ENCODE data around the gene PLXNA2. TPM values are rescaled to one million over a fixed set of nuclear protein-coding genes. Genes with fewer than 3 reads are reported as not detected.

PLXNA2 gene
- total RNA-seq, 1 donor from 2014 or later = 17.7 TPM

DNA sequence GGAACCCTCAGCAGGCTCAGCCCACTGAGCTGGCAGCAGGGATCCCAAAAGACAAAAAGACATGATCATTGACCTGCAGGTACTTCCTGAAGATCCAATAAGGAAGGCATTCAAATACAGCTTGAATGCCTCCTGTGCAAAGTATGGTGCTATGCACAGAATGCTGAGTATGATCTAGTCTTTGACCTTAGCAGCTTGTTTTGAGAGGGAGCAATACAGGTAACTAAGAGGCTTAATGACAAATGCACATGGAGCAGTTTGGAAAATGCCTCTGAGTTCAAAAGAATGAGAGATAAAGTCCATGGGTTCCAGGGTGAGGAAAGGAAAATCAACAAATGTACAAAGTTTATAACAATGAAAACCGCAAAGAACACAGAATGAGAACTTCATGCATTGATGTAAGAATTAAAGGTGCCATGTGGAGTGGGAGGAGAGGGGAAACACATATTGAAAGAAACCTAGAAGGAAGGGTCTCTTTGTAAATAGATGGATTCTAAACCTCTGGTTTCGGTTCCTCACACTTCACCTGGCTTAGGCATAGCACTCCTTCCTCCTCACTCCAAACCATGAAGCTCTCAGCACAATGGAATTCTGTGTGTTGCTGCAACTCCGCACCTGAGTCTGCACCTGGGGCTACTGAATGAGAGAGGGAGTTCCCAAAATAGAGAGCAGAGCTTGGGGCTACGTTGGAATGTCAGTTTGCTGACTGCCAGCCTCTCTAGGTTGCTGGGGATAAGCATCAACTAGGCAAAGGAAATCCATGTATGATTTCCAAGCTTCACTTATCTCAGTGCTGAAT, 77.6 kb downstream of the PLXNA2 start:
- FAIRE-seq (no peak), DNase-seq (ENCODE audit: low read depth) (no peak)
- no peak overlapping the region for H3K4me3 Mint-ChIP-seq (ENCODE audit: unreplicated experiment)
- Histone ChIP-seq H3K27ac (ENCODE audit: low read depth, low read length) (no peak overlapping the region), H3K9ac (ENCODE audit: low read length) (no peak overlapping the region), H2AFZ (ENCODE audit: low read depth, low read length) (no peak overlapping the region), H3K4me2 (ENCODE audit: low read length) (no peak overlapping the region), H4K20me1 (ENCODE audit: insufficient read depth, low read length) (no peaks in the 10 kb centered on the region), H3K27me3 (ENCODE audit: insufficient read depth, low read length) (no peaks in the 10 kb centered on the region), H3K4me3 (ENCODE audit: insufficient read depth, low read depth, low read length) (no peak overlapping the region), H3K36me3 (ENCODE audit: insufficient read depth, low read length) (no peaks in the 10 kb centered on the region), H3K4me1 (ENCODE audit: insufficient read depth, low read length) (peaks cover 13% of the 10 kb centered on the region), H3K9me3 (ENCODE audit: insufficient read depth, low read depth, low read length) (no peaks in the 10 kb centered on the region), H3K79me2 (ENCODE audit: insufficient read depth, low read length) (no peaks in the 10 kb centered on the region)
- H3K4me1 Mint-ChIP-seq (ENCODE audit: low read depth, unreplicated experiment) = peaks cover 21% of the 10 kb centered on the region
- peaks cover 35% of the 10 kb centered on the region for H3K27me3 Mint-ChIP-seq (ENCODE audit: low read depth, unreplicated experiment)
- TF ChIP-seq, protein P1, sequence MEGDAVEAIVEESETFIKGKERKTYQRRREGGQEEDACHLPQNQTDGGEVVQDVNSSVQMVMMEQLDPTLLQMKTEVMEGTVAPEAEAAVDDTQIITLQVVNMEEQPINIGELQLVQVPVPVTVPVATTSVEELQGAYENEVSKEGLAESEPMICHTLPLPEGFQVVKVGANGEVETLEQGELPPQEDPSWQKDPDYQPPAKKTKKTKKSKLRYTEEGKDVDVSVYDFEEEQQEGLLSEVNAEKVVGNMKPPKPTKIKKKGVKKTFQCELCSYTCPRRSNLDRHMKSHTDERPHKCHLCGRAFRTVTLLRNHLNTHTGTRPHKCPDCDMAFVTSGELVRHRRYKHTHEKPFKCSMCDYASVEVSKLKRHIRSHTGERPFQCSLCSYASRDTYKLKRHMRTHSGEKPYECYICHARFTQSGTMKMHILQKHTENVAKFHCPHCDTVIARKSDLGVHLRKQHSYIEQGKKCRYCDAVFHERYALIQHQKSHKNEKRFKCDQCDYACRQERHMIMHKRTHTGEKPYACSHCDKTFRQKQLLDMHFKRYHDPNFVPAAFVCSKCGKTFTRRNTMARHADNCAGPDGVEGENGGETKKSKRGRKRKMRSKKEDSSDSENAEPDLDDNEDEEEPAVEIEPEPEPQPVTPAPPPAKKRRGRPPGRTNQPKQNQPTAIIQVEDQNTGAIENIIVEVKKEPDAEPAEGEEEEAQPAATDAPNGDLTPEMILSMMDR (IDR thresholded peaks at IDR 0.05; ENCODE audit: insufficient read depth, low read depth, low read length) = no peak
- no peak for TF ChIP-seq EZH2 (IDR thresholded peaks at IDR 0.05; ENCODE audit: insufficient read depth, low read length)
- no peak overlapping the region for H3K27ac Mint-ChIP-seq (ENCODE audit: unreplicated experiment)
- H3K36me3 Mint-ChIP-seq (ENCODE audit: low read depth, unreplicated experiment) = peaks cover 4% of the 10 kb centered on the region
- no peaks in the 10 kb centered on the region for H3K9me3 Mint-ChIP-seq (ENCODE audit: unreplicated experiment)

DNA sequence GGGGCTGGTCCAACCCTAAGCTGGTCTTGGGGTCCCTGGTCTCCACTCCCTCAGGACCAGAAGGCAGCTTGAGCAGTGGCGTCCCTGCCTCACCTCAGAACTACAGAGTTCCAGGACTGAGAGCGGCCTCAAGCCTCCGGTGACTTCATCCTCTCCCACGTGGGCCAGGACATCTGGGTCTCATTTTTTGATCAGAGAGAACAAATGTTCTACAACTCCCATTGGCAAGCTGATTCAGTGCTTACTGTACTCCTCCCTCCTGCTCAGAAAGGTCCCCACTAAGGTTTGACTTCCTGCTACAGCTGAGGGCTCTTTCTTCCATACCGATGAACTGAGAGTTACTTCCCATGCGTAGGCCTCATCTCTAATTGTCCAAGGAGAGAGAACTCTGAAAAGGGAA, 78.5 kb downstream of the PLXNA2 start:
- TF ChIP-seq, protein P1 (IDR thresholded peaks at IDR 0.05; ENCODE audit: insufficient read depth, low read depth, low read length) = no peak
- TF ChIP-seq EZH2 (IDR thresholded peaks at IDR 0.05; ENCODE audit: insufficient read depth, low read length) = no peak
- H3K4me2 ChIP-seq (ENCODE audit: low read length) = no peak overlapping the region
- Mint-ChIP-seq H3K4me1 (ENCODE audit: low read depth, unreplicated experiment) (peaks cover 23% of the 10 kb centered on the region), H3K4me3 (ENCODE audit: unreplicated experiment) (no peak overlapping the region), H3K9me3 (ENCODE audit: unreplicated experiment) (no peaks in the 10 kb centered on the region), H3K27me3 (ENCODE audit: low read depth, unreplicated experiment) (peaks cover 37% of the 10 kb centered on the region), H3K36me3 (ENCODE audit: low read depth, unreplicated experiment) (peaks cover 4% of the 10 kb centered on the region), H3K27ac (ENCODE audit: unreplicated experiment) (peak overlapping the region; percentile 31)
- H3K27me3 ChIP-seq (ENCODE audit: insufficient read depth, low read length) = no peaks in the 10 kb centered on the region
- H3K36me3 ChIP-seq (ENCODE audit: insufficient read depth, low read length) = no peaks in the 10 kb centered on the region
- H4K20me1 ChIP-seq (ENCODE audit: insufficient read depth, low read length) = no peaks in the 10 kb centered on the region
- FAIRE-seq = no peak
- no peaks in the 10 kb centered on the region for H3K79me2 ChIP-seq (ENCODE audit: insufficient read depth, low read length)
- H3K4me3 ChIP-seq (ENCODE audit: insufficient read depth, low read depth, low read length) = no peak overlapping the region
- H3K4me1 ChIP-seq (ENCODE audit: insufficient read depth, low read length) = peaks cover 21% of the 10 kb centered on the region
- H3K9ac ChIP-seq (ENCODE audit: low read length) = no peak overlapping the region
- no peak overlapping the region for H2AFZ ChIP-seq (ENCODE audit: low read depth, low read length)
- no peak overlapping the region for H3K27ac ChIP-seq (ENCODE audit: low read depth, low read length)
- peak; percentile 82 for DNase-seq (ENCODE audit: low read depth)
- H3K9me3 ChIP-seq (ENCODE audit: insufficient read depth, low read depth, low read length) = no peaks in the 10 kb centered on the region

DNA sequence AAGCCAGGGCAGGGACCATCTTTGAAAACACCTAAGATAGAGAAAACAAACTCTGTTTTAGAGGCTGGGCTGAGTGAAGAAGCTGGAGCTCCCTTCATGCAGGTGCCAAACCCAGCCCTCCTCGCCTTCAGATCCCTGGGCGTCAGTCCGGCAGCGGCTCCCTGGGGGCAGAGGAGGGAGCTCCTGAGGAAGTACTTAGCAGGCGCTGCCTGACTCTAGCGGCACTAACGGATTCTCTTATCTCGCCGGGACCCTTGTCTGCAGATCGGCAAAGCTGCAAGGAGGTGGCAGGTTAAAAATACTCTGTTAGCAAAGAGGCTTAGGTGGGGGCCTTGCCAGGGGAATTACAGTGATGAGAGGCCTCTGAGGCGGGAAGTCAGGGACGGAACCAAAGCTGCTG, 79.6 kb downstream of the PLXNA2 start:
- FAIRE-seq (no peak), DNase-seq (ENCODE audit: low read depth) (no peak)
- H3K4me2 ChIP-seq (ENCODE audit: low read length) = no peak overlapping the region
- H4K20me1 ChIP-seq (ENCODE audit: insufficient read depth, low read length) = no peaks in the 10 kb centered on the region
- H3K79me2 ChIP-seq (ENCODE audit: insufficient read depth, low read length) = no peaks in the 10 kb centered on the region
- peaks cover 30% of the 10 kb centered on the region for H3K4me1 ChIP-seq (ENCODE audit: insufficient read depth, low read length)
- no peak overlapping the region for H3K4me3 ChIP-seq (ENCODE audit: insufficient read depth, low read depth, low read length)
- H2AFZ ChIP-seq (ENCODE audit: low read depth, low read length) = no peak overlapping the region
- no peaks in the 10 kb centered on the region for H3K9me3 ChIP-seq (ENCODE audit: insufficient read depth, low read depth, low read length)
- H3K36me3 ChIP-seq (ENCODE audit: insufficient read depth, low read length) = no peaks in the 10 kb centered on the region
- Mint-ChIP-seq H3K36me3 (ENCODE audit: low read depth, unreplicated experiment) (peaks cover 2% of the 10 kb centered on the region), H3K9me3 (ENCODE audit: unreplicated experiment) (no peaks in the 10 kb centered on the region), H3K27ac (ENCODE audit: unreplicated experiment) (no peak overlapping the region), H3K4me1 (ENCODE audit: low read depth, unreplicated experiment) (peaks cover 24% of the 10 kb centered on the region), H3K27me3 (ENCODE audit: low read depth, unreplicated experiment) (peaks cover 37% of the 10 kb centered on the region), H3K4me3 (ENCODE audit: unreplicated experiment) (no peak overlapping the region)
- no peak overlapping the region for H3K27ac ChIP-seq (ENCODE audit: low read depth, low read length)
- TF ChIP-seq, protein P1 (IDR thresholded peaks at IDR 0.05; ENCODE audit: insufficient read depth, low read depth, low read length) = no peak
- TF ChIP-seq EZH2 (IDR thresholded peaks at IDR 0.05; ENCODE audit: insufficient read depth, low read length) = no peak
- no peak overlapping the region for H3K9ac ChIP-seq (ENCODE audit: low read length)
- H3K27me3 ChIP-seq (ENCODE audit: insufficient read depth, low read length) = no peaks in the 10 kb centered on the region

Measured in astrocyte (in vitro differentiated cells and primary cell).